Measurements from ENCODE around the gene TOGARAM2.

Gene TOGARAM2

GRCh38 chr2:28981016-28981441 is at the start of gene TOGARAM2:
TSS of gene TOGARAM2 (plus strand) at chr2:28981298. CDS start at chr2:28994835, 13,537 bp downstream.
- H3K4me3 ChIP-seq (ENCODE audit: low read length): no peak within 1 kb of the TSS
- no peak for TF ChIP-seq CTCF (conservative IDR thresholded peaks at IDR 0.05; ENCODE audit: low read depth, low read length)
- DNase-seq (ENCODE audit: low read depth): no peak

GRCh38 chr2:28934769-28935168 is 46.3 kb upstream of the TOGARAM2 start:
- H3K4me3 ChIP-seq (ENCODE audit: low read length): no peak overlapping the region
- DNase-seq (ENCODE audit: low read depth): no peak
- TF ChIP-seq CTCF (conservative IDR thresholded peaks at IDR 0.05; ENCODE audit: low read depth, low read length): no peak

GRCh38 chr2:28941008-28941407 is 40.1 kb upstream of the TOGARAM2 start:
- no peak for DNase-seq (ENCODE audit: low read depth)
- TF ChIP-seq CTCF (conservative IDR thresholded peaks at IDR 0.05; ENCODE audit: low read depth, low read length): no peak
- no peak overlapping the region for H3K4me3 ChIP-seq (ENCODE audit: low read length)

GRCh38 chr2:28944535-28945248 is 36.4 kb upstream of the TOGARAM2 start:
- no peak for TF ChIP-seq CTCF (conservative IDR thresholded peaks at IDR 0.05; ENCODE audit: low read depth, low read length)
- no peak overlapping the region for H3K4me3 ChIP-seq (ENCODE audit: low read length)
- DNase-seq (ENCODE audit: low read depth): no peak

- no peak for DNase-seq (ENCODE audit: low read depth)
- no peak for TF ChIP-seq CTCF (conservative IDR thresholded peaks at IDR 0.05; ENCODE audit: low read depth, low read length)
- no peak overlapping the region for H3K4me3 ChIP-seq (ENCODE audit: low read length)
Measured at GRCh38 chr2:28948160-28948559, 32.9 kb upstream of the TOGARAM2 start.

GRCh38 chr2:28949190-28949589 is 31.9 kb upstream of the TOGARAM2 start:
- no peak for DNase-seq (ENCODE audit: low read depth)
- H3K4me3 ChIP-seq (ENCODE audit: low read length): no peak overlapping the region
- no peak for TF ChIP-seq CTCF (conservative IDR thresholded peaks at IDR 0.05; ENCODE audit: low read depth, low read length)

- TF ChIP-seq CTCF (conservative IDR thresholded peaks at IDR 0.05; ENCODE audit: low read depth, low read length): no peak
- DNase-seq (ENCODE audit: low read depth): no peak
Measured at GRCh38 chr2:28949617-28950305, 31.3 kb upstream of the TOGARAM2 start.

More at GRCh38 chr2:28949617-28950305, 31.3 kb upstream of the TOGARAM2 start:
- H3K4me3 ChIP-seq (ENCODE audit: low read length): no peak overlapping the region

Measured in retinal pigment epithelial cell (primary cell).